GM12892 (cell line): ENCODE data around the gene GDPD5.

Source experiments
- DNase-seq: peaks from one replicate; pipeline ENCODE4 v3.0.0; 2011; ENCODE audit not compliant: insufficient read length
- FAIRE-seq: peaks from 2 replicates; lab custom pipeline; 2011; peaks lifted over from hg19 to GRCh38; lab: Jason Lieb, UNC
- POLR2A ChIP-seq: IDR thresholded peaks from 2 replicates; pipeline ENCODE4 v1.6.1; 2011; ENCODE audit warnings: low read depth, low read length, control low read depth
- POLR2AphosphoS5 ChIP-seq: IDR thresholded peaks from 2 replicates; pipeline ENCODE4 v1.6.1; 2011; ENCODE audit warnings: low read depth, low read length, control low read depth
- TAF1 ChIP-seq: IDR thresholded peaks from 2 replicates; pipeline ENCODE4 v1.6.1; 2011; ENCODE audit warnings: low read depth, mild to moderate bottlenecking, control low read depth, low read length, borderline replicate concordance

GDPD5 gene

DNA sequence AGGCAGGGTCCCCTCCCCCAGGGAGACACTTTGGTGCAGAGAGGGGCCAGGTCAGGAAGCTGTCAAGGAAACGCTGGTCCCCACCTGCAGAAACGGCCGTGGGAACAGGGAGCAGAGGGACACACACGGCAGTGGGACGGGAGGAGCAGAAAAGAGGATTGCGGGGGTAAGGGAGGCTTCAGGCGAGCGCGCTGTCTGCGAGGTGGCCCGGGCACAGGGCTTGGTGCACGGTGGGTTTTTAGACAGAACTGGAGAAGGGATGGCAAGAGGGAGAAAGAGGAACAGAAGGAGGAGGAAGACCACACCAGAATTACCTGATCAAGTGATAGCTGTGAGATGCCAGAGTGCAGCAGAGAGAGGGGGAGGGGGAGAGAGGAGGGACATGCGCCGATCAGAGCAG is 86.7 kb downstream of the GDPD5 start:
- no peak for DNase-seq
- TF ChIP-seq POLR2AphosphoS5 (no peak), TAF1 (no peak), POLR2A (no peak)
- no peak for FAIRE-seq

DNA sequence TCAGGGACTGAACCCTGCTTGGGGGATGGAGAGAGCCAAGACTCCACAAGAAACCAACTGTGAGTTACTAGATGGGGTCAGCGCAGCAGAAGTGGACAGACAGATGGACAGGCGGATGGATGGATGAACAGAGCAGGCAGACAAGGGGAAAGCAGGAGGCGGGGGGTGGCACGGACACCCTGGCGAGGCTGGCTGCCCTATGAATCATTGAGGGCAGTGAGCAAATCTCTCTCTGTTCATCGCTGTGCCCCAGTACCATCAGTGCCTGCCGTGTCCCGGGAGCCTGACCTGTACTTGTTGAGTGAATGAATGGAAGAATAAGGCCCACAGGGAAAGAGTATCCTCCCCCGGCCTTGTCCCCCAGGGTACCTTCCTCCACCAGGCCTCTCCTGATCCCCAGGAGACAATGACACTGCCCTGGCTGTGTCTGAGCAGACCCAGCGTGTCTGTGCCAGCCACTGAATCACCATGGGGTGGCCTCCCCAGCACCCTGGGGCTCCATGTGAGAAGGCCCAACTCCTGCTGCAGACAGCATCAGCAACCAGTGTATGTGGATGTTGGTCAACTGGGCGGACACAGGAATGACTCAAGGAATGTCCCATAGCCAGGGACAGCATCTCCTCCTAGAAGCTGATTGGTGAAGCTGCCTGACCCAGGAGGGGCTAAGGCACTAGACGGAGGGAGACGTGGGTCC is 87.6 kb downstream of the GDPD5 start:
- no peak for FAIRE-seq
- TF ChIP-seq POLR2AphosphoS5 (no peak), POLR2A (no peak), TAF1 (no peak)
- no peak for DNase-seq

DNA sequence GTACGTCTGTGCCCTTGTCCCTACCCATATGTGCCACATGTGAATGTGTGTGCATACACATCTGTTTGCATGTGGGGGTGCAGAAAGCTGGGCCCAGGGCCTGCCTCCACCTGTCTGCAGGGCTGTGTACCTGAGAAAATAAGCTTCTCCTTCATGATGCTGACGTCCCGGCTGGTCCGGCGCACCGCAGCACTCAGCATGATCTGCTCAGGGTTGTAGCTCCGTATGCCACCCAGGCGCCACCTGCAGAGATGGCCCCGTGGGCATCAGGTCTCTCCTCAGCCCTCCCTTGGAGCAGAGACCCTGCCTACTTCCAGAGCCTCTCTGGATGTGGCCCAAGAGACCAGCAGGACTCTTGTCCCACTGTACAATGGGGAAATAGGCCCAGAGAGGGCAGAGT is 88.9 kb downstream of the GDPD5 start:
- DNase-seq (no peak), FAIRE-seq (no peak)
- TF ChIP-seq POLR2A (no peak), POLR2AphosphoS5 (no peak), TAF1 (no peak)

DNA sequence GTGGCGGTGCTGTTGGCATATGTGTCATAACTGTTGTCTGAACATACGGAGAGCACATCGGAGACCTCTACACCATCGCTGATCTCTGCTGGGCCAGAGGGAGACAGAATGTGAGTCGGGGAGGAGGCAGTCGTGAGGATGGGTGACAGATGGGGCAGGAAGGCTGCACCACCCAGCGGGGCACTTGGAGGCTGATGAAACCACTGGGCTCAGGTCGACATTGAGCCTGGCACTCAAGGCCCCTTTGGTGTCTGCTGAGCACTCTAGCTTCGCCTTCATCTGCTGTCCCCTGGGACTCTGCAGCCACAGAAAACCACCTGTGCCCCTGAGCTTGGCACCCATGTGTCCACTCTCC is 90.2 kb downstream of the GDPD5 start:
- DNase-seq (no peak), FAIRE-seq (no peak)
- TF ChIP-seq TAF1, result no peak
- TF ChIP-seq POLR2A, result no peak
- TF ChIP-seq POLR2AphosphoS5, result no peak

DNA sequence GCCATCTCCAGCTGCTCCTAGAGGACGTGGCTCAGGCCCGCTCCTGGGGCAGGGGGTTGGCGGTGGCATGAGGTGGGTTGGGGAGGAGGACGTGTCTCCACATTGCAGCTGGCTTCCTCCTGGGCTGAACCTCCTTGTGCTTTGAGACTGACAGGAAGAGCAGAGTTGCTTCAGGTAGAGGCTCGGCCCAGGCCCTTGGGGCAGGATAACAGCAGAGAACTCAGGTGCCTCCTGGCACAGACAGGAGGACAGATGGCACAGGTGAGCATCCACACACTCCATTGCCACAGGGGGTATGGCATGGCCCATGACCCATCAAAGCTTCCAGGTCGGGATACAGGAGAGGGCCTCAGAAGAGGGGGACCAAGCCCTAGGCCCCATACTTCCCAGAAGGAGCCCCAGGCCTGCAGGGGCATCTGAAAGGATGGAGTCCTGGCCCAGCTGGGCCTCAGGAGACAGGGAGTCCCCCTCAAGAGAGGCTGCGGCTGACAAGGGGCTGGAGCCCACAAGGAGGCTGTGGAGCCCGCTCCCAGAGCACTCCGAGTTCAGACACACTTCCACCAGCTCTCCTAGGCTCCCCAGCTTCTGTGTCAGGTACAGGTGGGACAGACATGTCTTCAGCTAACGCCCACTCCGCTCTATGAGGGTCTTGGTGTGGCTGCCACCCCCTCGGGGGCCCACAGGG is 90.7 kb downstream of the GDPD5 start:
- no peak for TF ChIP-seq TAF1
- no peak for TF ChIP-seq POLR2AphosphoS5
- no peak for TF ChIP-seq POLR2A
- no peak for FAIRE-seq
- DNase-seq, result no peak

DNA sequence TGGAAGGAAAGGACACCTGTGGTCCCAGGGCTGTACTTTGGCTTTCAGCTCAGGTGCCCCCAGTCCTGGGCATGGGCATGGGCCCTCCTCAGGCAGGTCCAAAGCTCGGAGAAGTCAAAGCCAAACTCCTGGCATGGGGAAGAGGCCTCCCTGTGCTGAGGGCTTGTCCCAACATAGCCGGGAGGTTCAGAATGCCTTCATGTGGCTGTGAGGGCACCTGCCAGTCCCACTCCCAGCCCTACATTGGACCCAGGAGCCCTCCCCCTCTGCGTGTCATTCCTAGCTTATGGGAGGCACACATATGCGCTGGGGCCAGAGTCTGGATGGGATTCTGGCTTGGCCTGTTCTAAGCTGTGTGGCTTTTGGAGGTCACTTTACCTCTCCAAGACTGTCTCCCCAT is 91.7 kb downstream of the GDPD5 start:
- FAIRE-seq, result no peak
- TF ChIP-seq POLR2AphosphoS5 (no peak), TAF1 (no peak), POLR2A (no peak)
- DNase-seq, result no peak

DNA sequence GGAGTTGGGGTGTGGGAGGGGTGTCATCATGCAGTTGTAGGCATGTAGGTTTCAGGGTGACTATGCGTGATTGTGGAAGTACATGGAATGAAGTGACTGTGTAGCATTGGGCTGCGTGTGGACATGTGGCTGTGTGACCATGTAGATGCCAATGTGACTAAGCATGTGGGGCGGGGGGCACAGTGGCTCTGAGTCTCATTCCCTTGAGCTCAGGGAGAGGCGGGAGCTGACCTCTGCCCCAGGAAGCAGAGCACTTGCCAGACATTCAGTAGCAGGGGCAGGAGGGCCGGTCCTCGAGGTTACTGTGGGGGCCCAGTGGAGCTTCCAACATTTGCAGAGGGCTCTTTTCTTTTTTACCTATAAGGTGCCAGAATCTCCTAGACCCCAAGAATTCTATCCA is 92.3 kb downstream of the GDPD5 start:
- no peak for FAIRE-seq
- TF ChIP-seq POLR2A (no peak), POLR2AphosphoS5 (0 out of 2 replicates have a peak, but pooled peaks have one; percentile 9)
- DNase-seq, result no peak

DNA sequence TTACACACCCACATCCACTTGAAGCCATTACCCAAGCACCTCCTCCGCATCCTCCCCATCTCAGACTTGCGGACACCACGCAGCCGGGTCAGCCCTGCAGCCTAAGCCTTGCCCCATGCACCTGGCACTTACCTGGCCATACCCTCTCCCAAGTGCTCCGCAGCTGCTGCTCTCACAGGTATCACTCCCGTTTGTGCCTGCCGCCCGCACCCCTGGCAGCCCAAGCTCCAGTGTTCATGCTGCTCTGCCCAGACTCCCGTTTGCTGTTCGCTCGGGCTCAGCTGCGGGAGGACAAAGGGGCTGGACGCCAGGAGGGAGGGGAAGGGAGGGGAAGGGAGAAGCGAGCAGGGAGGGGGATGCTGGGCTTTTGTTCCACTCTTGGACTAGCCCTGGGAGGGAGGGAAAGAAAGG is 92.8 kb downstream of the GDPD5 start, which contains the start of gene KLHL35:
Gene KLHL35, minus strand, starts transcription at position 293 of the 411 bp plus-strand sequence. CDS start 2,574 bp downstream, outside the sequence.
- no peak for TF ChIP-seq POLR2AphosphoS5
- TF ChIP-seq POLR2A, result no peak
- no peak for TF ChIP-seq TAF1
- FAIRE-seq (no peak), DNase-seq (no peak)

DNA sequence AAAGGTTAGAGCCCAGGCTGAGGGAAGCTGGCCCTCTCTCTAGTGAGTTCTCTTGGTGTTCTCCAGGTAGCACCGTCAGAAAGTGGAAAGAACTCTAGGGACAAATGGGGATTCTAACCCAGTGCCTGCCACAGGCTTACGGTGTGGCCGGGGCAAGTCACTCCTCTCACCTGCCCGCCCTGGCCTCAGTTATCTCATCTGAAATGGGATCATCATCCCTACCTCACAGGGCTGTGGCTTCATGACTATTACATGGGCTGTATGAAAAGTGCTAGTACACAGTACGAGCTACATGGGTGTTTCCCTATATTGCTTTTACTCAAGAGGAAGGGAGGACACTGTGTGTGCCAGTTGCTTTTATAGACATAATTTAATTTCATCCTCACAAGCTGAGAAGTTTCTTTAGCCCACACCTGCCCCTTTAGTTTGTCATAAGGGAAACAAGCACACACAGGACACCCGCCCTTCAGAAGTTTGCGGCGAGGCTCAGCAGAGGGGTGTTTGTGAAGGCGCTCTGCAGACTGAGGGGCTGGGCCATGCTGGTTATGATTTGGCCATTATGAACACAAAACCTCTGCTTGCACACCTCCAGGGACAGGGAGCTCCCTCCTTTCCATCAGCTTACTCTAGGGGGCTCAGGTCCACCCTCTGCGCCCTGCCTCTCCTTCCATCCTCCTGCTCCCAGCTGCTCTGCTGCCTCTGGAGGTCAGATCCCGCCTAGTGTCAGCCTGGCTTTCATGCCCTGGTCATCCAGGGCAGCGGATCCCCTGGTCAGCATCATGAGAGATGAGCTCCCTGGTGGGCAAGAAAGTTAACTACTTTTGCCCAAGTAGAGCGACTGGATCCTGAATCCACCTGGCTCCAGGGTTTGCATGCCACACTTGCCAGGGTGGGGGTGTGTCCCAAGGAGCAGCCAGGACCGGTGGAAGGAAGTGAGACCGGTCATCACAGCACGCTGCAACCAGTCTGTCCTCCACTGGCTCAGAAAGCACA is 93.9 kb downstream of the GDPD5 start:
- no peak for DNase-seq
- no peak for FAIRE-seq
- TF ChIP-seq POLR2A (no peak), POLR2AphosphoS5 (no peak), TAF1 (no peak)

DNA sequence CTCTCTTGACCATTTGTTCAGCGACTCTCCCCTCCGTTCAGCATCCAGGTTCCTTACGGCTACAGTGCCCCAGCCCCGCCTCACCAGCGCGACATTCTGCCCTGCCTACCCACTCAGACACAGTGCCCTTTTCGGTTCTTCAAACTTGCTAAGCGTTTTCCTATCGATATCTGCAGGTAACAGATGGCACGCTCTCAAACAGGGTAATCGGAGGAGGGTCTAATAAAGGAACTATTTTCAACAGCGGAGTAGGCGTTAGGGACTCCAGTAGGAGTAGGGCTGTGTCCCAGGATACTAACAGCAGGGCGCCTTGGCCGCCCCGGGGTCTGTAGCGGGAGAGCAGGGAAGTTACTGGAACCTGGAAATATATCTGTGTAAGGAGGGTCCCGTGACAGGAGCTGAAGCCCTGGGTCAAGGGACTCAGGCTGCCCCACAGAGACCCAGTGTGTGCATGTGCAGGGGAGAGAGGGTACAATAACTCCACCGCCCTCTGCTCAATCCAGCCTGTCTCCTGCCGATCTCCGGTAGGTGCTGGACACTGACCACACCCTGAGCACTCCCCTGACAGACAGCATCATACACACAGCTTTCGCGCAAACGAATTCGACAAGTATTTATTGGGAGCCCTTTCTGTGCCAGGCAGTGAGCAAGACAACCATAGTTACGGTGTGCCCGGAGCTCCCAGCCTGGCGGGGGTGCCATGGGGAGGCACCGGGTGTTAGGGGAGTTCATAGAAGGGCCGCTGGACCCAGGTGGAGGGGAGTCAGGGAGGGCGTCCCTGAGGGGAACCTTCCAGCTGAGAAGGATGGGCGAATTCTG is 94.8 kb downstream of the GDPD5 start:
- DNase-seq (no peak), FAIRE-seq (no peak)
- TF ChIP-seq POLR2A (no peak), POLR2AphosphoS5 (no peak), TAF1 (no peak)
